ENCODE measurements around the gene CTAGE15. TPM values are rescaled to one million over a fixed set of nuclear protein-coding genes. Genes with fewer than 3 reads are reported as not detected.
"Not testable (repeated sequence)": the region's sequence is repeated elsewhere in the genome, so short reads cannot be mapped to it uniquely, and the experiment has no call there.

Gene CTAGE15
- total and polyA plus RNA-seq, 4 donors = 0.04 to 5.9 (median 0.61) TPM

- ATAC-seq (ENCODE audit: insufficient read depth, low FRiP score); H3K9me3 ChIP-seq (ENCODE audit: control insufficient read depth in 4 of 4, insufficient read depth in 3 of 4, low read length in 3 of 4): not testable (repeated sequence)
- WGBS, 2 donors = no CpG with 5 or more reads among the region's 1 CpG
Observed at GRCh38 chr7:143555968-143556367, 15.6 kb upstream of the CTAGE15 start.

GRCh38 chr7:143563306-143563705 is 8.3 kb upstream of the CTAGE15 start:
- not testable (repeated sequence) for H3K27ac ChIP-seq (ENCODE audit: low read depth in 1 of 2, low read length in 1 of 2); H3K27me3 ChIP-seq (ENCODE audit: control insufficient read depth in 3 of 3, insufficient read depth in 3 of 3, low read length in 2 of 3); H3K9ac ChIP-seq (ENCODE audit: insufficient read depth in 1 of 2, low read length in 2 of 2); DNase-seq; H3K9me3 ChIP-seq (ENCODE audit: control insufficient read depth in 4 of 4, insufficient read depth in 3 of 4, low read length in 3 of 4); H3K4me1 ChIP-seq (ENCODE audit: control insufficient read depth in 5 of 5, insufficient read depth in 5 of 5, low read length in 5 of 5); H3K36me3 ChIP-seq (ENCODE audit: control insufficient read depth in 4 of 4, insufficient read depth in 4 of 4, low read length in 4 of 4); H3K4me3 ChIP-seq
- peak; percentile 75 for ATAC-seq (ENCODE audit: insufficient read depth, low FRiP score)
- WGBS, 2 donors = 0 to 4% methylated on average over 1 to 2 of the region's 6 CpGs

More at GRCh38 chr7:143555968-143556367, 15.6 kb upstream of the CTAGE15 start:
- not testable (repeated sequence) for H3K4me3 ChIP-seq; DNase-seq; H3K9ac ChIP-seq (ENCODE audit: insufficient read depth in 1 of 2, low read length in 2 of 2); H3K4me1 ChIP-seq (ENCODE audit: control insufficient read depth in 5 of 5, insufficient read depth in 5 of 5, low read length in 5 of 5); H3K27me3 ChIP-seq (ENCODE audit: control insufficient read depth in 3 of 3, insufficient read depth in 3 of 3, low read length in 2 of 3); H3K36me3 ChIP-seq (ENCODE audit: control insufficient read depth in 4 of 4, insufficient read depth in 4 of 4, low read length in 4 of 4); H3K27ac ChIP-seq (ENCODE audit: low read depth in 1 of 2, low read length in 1 of 2)

- H3K27me3 ChIP-seq (ENCODE audit: control insufficient read depth in 3 of 3, insufficient read depth in 3 of 3, low read length in 2 of 3); H3K9me3 ChIP-seq (ENCODE audit: control insufficient read depth in 4 of 4, insufficient read depth in 3 of 4, low read length in 3 of 4); H3K4me1 ChIP-seq (ENCODE audit: control insufficient read depth in 5 of 5, insufficient read depth in 5 of 5, low read length in 5 of 5); ATAC-seq (ENCODE audit: insufficient read depth, low FRiP score); H3K36me3 ChIP-seq (ENCODE audit: control insufficient read depth in 4 of 4, insufficient read depth in 4 of 4, low read length in 4 of 4); DNase-seq; H3K27ac ChIP-seq (ENCODE audit: low read depth in 1 of 2, low read length in 1 of 2); H3K4me3 ChIP-seq; H3K9ac ChIP-seq (ENCODE audit: insufficient read depth in 1 of 2, low read length in 2 of 2): not testable (repeated sequence)
- no CpG with 5 or more reads among the region's 1 CpG for WGBS, 2 donors
Observed at GRCh38 chr7:143566001-143566400, 5.6 kb upstream of the CTAGE15 start.

GRCh38 chr7:143588183-143588582 is 16.6 kb downstream of the CTAGE15 start:
- H3K36me3 ChIP-seq (ENCODE audit: control insufficient read depth in 4 of 4, insufficient read depth in 4 of 4, low read length in 4 of 4); ATAC-seq (ENCODE audit: insufficient read depth, low FRiP score); H3K9me3 ChIP-seq (ENCODE audit: control insufficient read depth in 4 of 4, insufficient read depth in 3 of 4, low read length in 3 of 4); H3K27me3 ChIP-seq (ENCODE audit: control insufficient read depth in 3 of 3, insufficient read depth in 3 of 3, low read length in 2 of 3); DNase-seq; H3K4me3 ChIP-seq; H3K27ac ChIP-seq (ENCODE audit: low read depth in 1 of 2, low read length in 1 of 2); H3K9ac ChIP-seq (ENCODE audit: insufficient read depth in 1 of 2, low read length in 2 of 2); H3K4me1 ChIP-seq (ENCODE audit: control insufficient read depth in 5 of 5, insufficient read depth in 5 of 5, low read length in 5 of 5): not testable (repeated sequence)
- 85 to 94% methylated on average over 2 of the region's 3 CpGs for WGBS, 2 donors

- ATAC-seq (ENCODE audit: insufficient read depth, low FRiP score); H3K27ac ChIP-seq (ENCODE audit: low read depth in 1 of 2, low read length in 1 of 2); H3K27me3 ChIP-seq (ENCODE audit: control insufficient read depth in 3 of 3, insufficient read depth in 3 of 3, low read length in 2 of 3): not testable (repeated sequence)
Observed at GRCh38 chr7:143589897-143590296, 18.3 kb downstream of the CTAGE15 start.

GRCh38 chr7:143598086-143598485 is 26.5 kb downstream of the CTAGE15 start:
- H3K9ac ChIP-seq (ENCODE audit: insufficient read depth in 1 of 2, low read length in 2 of 2); H3K4me3 ChIP-seq; H3K27ac ChIP-seq (ENCODE audit: low read depth in 1 of 2, low read length in 1 of 2); DNase-seq; H3K27me3 ChIP-seq (ENCODE audit: control insufficient read depth in 3 of 3, insufficient read depth in 3 of 3, low read length in 2 of 3); H3K36me3 ChIP-seq (ENCODE audit: control insufficient read depth in 4 of 4, insufficient read depth in 4 of 4, low read length in 4 of 4); H3K4me1 ChIP-seq (ENCODE audit: control insufficient read depth in 5 of 5, insufficient read depth in 5 of 5, low read length in 5 of 5); H3K9me3 ChIP-seq (ENCODE audit: control insufficient read depth in 4 of 4, insufficient read depth in 3 of 4, low read length in 3 of 4); ATAC-seq (ENCODE audit: insufficient read depth, low FRiP score): not testable (repeated sequence)
- 95 to 100% methylated on average over 4 of the region's 11 CpGs for WGBS, 2 donors

More at GRCh38 chr7:143589897-143590296, 18.3 kb downstream of the CTAGE15 start:
- DNase-seq; H3K36me3 ChIP-seq (ENCODE audit: control insufficient read depth in 4 of 4, insufficient read depth in 4 of 4, low read length in 4 of 4); H3K4me3 ChIP-seq; H3K9me3 ChIP-seq (ENCODE audit: control insufficient read depth in 4 of 4, insufficient read depth in 3 of 4, low read length in 3 of 4); H3K9ac ChIP-seq (ENCODE audit: insufficient read depth in 1 of 2, low read length in 2 of 2); H3K4me1 ChIP-seq (ENCODE audit: control insufficient read depth in 5 of 5, insufficient read depth in 5 of 5, low read length in 5 of 5): not testable (repeated sequence)

DNA sequence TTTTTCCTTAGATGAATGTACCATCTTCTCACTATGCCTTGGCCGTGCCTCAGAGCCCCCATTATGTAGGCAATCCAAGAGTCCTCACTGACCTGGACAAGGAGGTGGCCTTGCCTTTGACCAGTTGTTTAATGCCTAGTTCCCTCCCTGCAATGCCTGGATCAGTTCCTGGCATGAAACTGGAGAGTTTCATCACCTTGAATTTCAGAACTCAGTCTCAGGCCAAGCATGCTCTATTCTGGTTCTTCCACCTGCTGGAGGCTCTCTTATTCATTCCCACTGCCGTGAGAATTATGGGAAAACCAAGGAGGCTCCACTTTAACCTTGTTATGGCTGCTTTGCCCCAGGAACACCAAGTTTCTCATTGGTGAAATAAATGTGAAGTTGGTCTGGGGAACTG is 31.9 kb downstream of the CTAGE15 start:
- no CpG with 5 or more reads among the region's 2 CpGs for WGBS, 2 donors
- H3K9me3 ChIP-seq (ENCODE audit: control insufficient read depth in 4 of 4, insufficient read depth in 3 of 4, low read length in 3 of 4); H3K4me3 ChIP-seq; H3K27me3 ChIP-seq (ENCODE audit: control insufficient read depth in 3 of 3, insufficient read depth in 3 of 3, low read length in 2 of 3); H3K9ac ChIP-seq (ENCODE audit: insufficient read depth in 1 of 2, low read length in 2 of 2); H3K27ac ChIP-seq (ENCODE audit: low read depth in 1 of 2, low read length in 1 of 2); H3K4me1 ChIP-seq (ENCODE audit: control insufficient read depth in 5 of 5, insufficient read depth in 5 of 5, low read length in 5 of 5); DNase-seq; ATAC-seq (ENCODE audit: insufficient read depth, low FRiP score); H3K36me3 ChIP-seq (ENCODE audit: control insufficient read depth in 4 of 4, insufficient read depth in 4 of 4, low read length in 4 of 4): not testable (repeated sequence)

GRCh38 chr7:143606088-143606487 is 34.5 kb downstream of the CTAGE15 start:
- not testable (repeated sequence) for H3K4me1 ChIP-seq (ENCODE audit: control insufficient read depth in 5 of 5, insufficient read depth in 5 of 5, low read length in 5 of 5); H3K4me3 ChIP-seq; H3K36me3 ChIP-seq (ENCODE audit: control insufficient read depth in 4 of 4, insufficient read depth in 4 of 4, low read length in 4 of 4); ATAC-seq (ENCODE audit: insufficient read depth, low FRiP score); DNase-seq; H3K27ac ChIP-seq (ENCODE audit: low read depth in 1 of 2, low read length in 1 of 2); H3K27me3 ChIP-seq (ENCODE audit: control insufficient read depth in 3 of 3, insufficient read depth in 3 of 3, low read length in 2 of 3); H3K9me3 ChIP-seq (ENCODE audit: control insufficient read depth in 4 of 4, insufficient read depth in 3 of 4, low read length in 3 of 4); H3K9ac ChIP-seq (ENCODE audit: insufficient read depth in 1 of 2, low read length in 2 of 2)
- WGBS, 2 donors = no CpG with 5 or more reads among the region's 1 CpG

- 89 to 100% methylated on average over 1 to 3 of the region's 6 CpGs for WGBS, 2 donors
- not testable (repeated sequence) for H3K27ac ChIP-seq (ENCODE audit: low read depth in 1 of 2, low read length in 1 of 2); ATAC-seq (ENCODE audit: insufficient read depth, low FRiP score); H3K27me3 ChIP-seq (ENCODE audit: control insufficient read depth in 3 of 3, insufficient read depth in 3 of 3, low read length in 2 of 3); H3K9me3 ChIP-seq (ENCODE audit: control insufficient read depth in 4 of 4, insufficient read depth in 3 of 4, low read length in 3 of 4); H3K36me3 ChIP-seq (ENCODE audit: control insufficient read depth in 4 of 4, insufficient read depth in 4 of 4, low read length in 4 of 4); H3K4me1 ChIP-seq (ENCODE audit: control insufficient read depth in 5 of 5, insufficient read depth in 5 of 5, low read length in 5 of 5); H3K4me3 ChIP-seq; H3K9ac ChIP-seq (ENCODE audit: insufficient read depth in 1 of 2, low read length in 2 of 2)
- DNase-seq = peak in 1 of 3 donors; percentile 0
Observed at GRCh38 chr7:143615545-143615944, 43.9 kb downstream of the CTAGE15 start.

All from lung (tissue), 10 donors.